Upper lobe of left lung (tissue), 6 donors: ENCODE data around the gene MMP28. TPM values are rescaled to one million over a fixed set of nuclear protein-coding genes. Genes with fewer than 3 reads are reported as not detected.
A peak's percentile ranks its signal among the peaks of the same experiment; 100 is the strongest.

Experiments
- ATAC-seq, 2 donors: fragments of 200-7000 bp; cut with Tn5 transposase; one replicate each; pipeline ENCODE4 v1.9.1; 2022; ENCODE audit warnings: mild to moderate bottlenecking in 2 of 2, moderate library complexity in 2 of 2; ENCODE audit not compliant: low FRiP score in 2 of 2
- DNase-seq, 2 donors: peaks; one replicate each; pipeline ENCODE4 v3.0.0-alpha.2; 2019 to 2020
- H3K27ac ChIP-seq, 4 donors: fragments of 200-600 bp; sonication (generic); one replicate each; pipeline ENCODE4 v1.5.1; 2016 to 2019
- H3K27me3 ChIP-seq, 4 donors: fragments of 200-600 bp; sonication (generic); one replicate each; pipeline ENCODE4 v1.5.1; 2017 to 2019
- H3K36me3 ChIP-seq, 4 donors: fragments of 200-600 bp; sonication (generic); one replicate each; pipeline ENCODE4 v1.5.1; 2016 to 2019
- H3K4me1 ChIP-seq, 4 donors: fragments of 200-600 bp; sonication (generic); one replicate each; pipeline ENCODE4 v1.5.1; 2018 to 2019
- H3K4me3 ChIP-seq, 4 donors: fragments of 200-600 bp; sonication (generic); one replicate each; pipeline ENCODE4 v1.5.1; 2017 to 2019; ENCODE audit warnings: mild to moderate bottlenecking in 2 of 4, moderate library complexity in 1 of 4
- H3K9me3 ChIP-seq, 4 donors: fragments of 200-600 bp; sonication (generic); one replicate each; pipeline ENCODE4 v1.5.1; 2018 to 2019
- CTCF ChIP-seq, 6 experiments: fragments of 450-650 bp in 4 of 6; fragments of 200-600 bp in 2 of 6; sonication (generic) in 2 of 6; IDR thresholded peaks; one replicate each; pipeline ENCODE4 v1.5.1; 2016 to 2019; ENCODE audit warnings: antibody characterized with exemption in 6 of 6
- EP300 ChIP-seq, 4 donors: sonication (generic); formaldehyde crosslinking; IDR thresholded peaks; one replicate each; pipeline ENCODE4 v1.5.1; 2017; ENCODE audit warnings: antibody characterized with exemption in 4 of 4, control low read depth in 2 of 4
- POLR2A ChIP-seq, 4 donors: fragments of 450-650 bp; IDR thresholded peaks; one replicate each; pipeline ENCODE4 v1.5.1; 2016 to 2017; ENCODE audit warnings: antibody characterized with exemption in 4 of 4, mild to moderate bottlenecking in 2 of 4
- POLR2AphosphoS5 ChIP-seq, 2 donors: sonication (generic); formaldehyde crosslinking; IDR thresholded peaks; one replicate each; pipeline ENCODE4 v1.5.1; 2017; ENCODE audit warnings: antibody characterized with exemption in 2 of 2
- WGBS, 2 donors: methylation state at CpG; one replicate each; pipeline ENCODE4 v1.1.5; 2017 to 2018; 5-methylcytosine and 5-hydroxymethylcytosine counted together
- total RNA-seq, 6 donors: library from RNA; depleted of rRNA in 4 of 6; stranded (reverse); fragments of >200 nt in 4 of 6; gene quantifications; one replicate each; pipeline versions ENCODE4 v1.1.0 to v1.2.1, GENCODE V29; 2016 to 2021
- donor health status: DM: no; HTN: no; CAD: no; lungs with moderate emphysema.
- donor health status: DM: no; HTN: yes; CAD: no; lungs with severe emphysema.

MMP28 gene
- total RNA-seq, 6 donors from 2014 or later, result 51.1 to 134 (median 98.5) TPM

GRCh38 chr17:35743626-35744328 lies 51.7 kb downstream of the MMP28 start:
- no peak for TF ChIP-seq POLR2A (IDR thresholded peaks at IDR 0.05)
- Histone ChIP-seq H3K9me3 (no peaks in the 10 kb centered on the region), H3K27me3 (peaks cover 0 to 10% (median 4%) of the 10 kb centered on the region in 4 donors), H3K4me3 (no peak overlapping the region), H3K27ac (no peak overlapping the region), H3K36me3 (no peaks in the 10 kb centered on the region), H3K4me1 (peaks cover 0 to 19% (median 11%) of the 10 kb centered on the region in 4 donors)
- no peak for ATAC-seq
- WGBS, 2 donors, result 46 to 68% methylated on average over 7 of the region's 7 CpGs
- no peak for DNase-seq

- 54 to 79% methylated on average over 6 to 7 of the region's 7 CpGs for WGBS, 2 donors
- ATAC-seq, result no peak
- no peak for TF ChIP-seq POLR2A (IDR thresholded peaks at IDR 0.05)
- no peak for TF ChIP-seq EP300 (IDR thresholded peaks at IDR 0.05)
- no peak for TF ChIP-seq POLR2AphosphoS5 (IDR thresholded peaks at IDR 0.05)
- no peak for TF ChIP-seq CTCF (IDR thresholded peaks at IDR 0.05)
- no peak overlapping the region for H3K27ac ChIP-seq
- no peaks in the 10 kb centered on the region for H3K9me3 ChIP-seq
- H3K27me3 ChIP-seq, result peaks cover 0 to 7% (median 3%) of the 10 kb centered on the region in 4 donors
- peaks cover 0 to 19% (median 11%) of the 10 kb centered on the region in 4 donors for H3K4me1 ChIP-seq
- no peak for DNase-seq
- no peak overlapping the region for H3K4me3 ChIP-seq
- no peaks in the 10 kb centered on the region for H3K36me3 ChIP-seq
Measured at GRCh38 chr17:35742896-35743477, 52.5 kb downstream of the MMP28 start.

- no peak overlapping the region for H3K27ac ChIP-seq
- WGBS, 2 donors, result 67 to 80% methylated on average over 7 of the region's 7 CpGs
- no peak for DNase-seq
- peaks cover 0 to 14% (median 10%) of the 10 kb centered on the region in 4 donors for H3K4me1 ChIP-seq
- ATAC-seq, result no peak
- H3K27me3 ChIP-seq, result peaks cover 0 to 7% (median 2%) of the 10 kb centered on the region in 4 donors
- no peak overlapping the region for H3K4me3 ChIP-seq
- H3K9me3 ChIP-seq, result no peaks in the 10 kb centered on the region
- TF ChIP-seq POLR2A (IDR thresholded peaks at IDR 0.05) (no peak), EP300 (IDR thresholded peaks at IDR 0.05) (no peak), CTCF (IDR thresholded peaks at IDR 0.05) (no peak), POLR2AphosphoS5 (IDR thresholded peaks at IDR 0.05) (no peak)
- no peaks in the 10 kb centered on the region for H3K36me3 ChIP-seq
Measured at GRCh38 chr17:35742496-35742895, 52.9 kb downstream of the MMP28 start.

- no peak for ATAC-seq
- DNase-seq, result peak in 1 of 2 donors; percentile 85
- peak overlapping the region in 2 of 4 donors; percentile 18 to 34 for H3K4me3 ChIP-seq
Measured at GRCh38 chr17:35740997-35741931, 54.2 kb downstream of the MMP28 start.

More at GRCh38 chr17:35740997-35741931, 54.2 kb downstream of the MMP28 start:
- H3K36me3 ChIP-seq, result no peaks in the 10 kb centered on the region
- H3K27me3 ChIP-seq, result peaks cover 0 to 7% (median 2%) of the 10 kb centered on the region in 4 donors
- H3K27ac ChIP-seq, result no peak overlapping the region
- 17 to 25% methylated on average over 19 to 58 of the region's 73 CpGs for WGBS, 2 donors
- H3K4me1 ChIP-seq, result peaks cover 0 to 10% (median 9%) of the 10 kb centered on the region in 4 donors
- no peak for TF ChIP-seq CTCF (IDR thresholded peaks at IDR 0.05)
- TF ChIP-seq POLR2A (IDR thresholded peaks at IDR 0.05), result no peak
- TF ChIP-seq EP300 (IDR thresholded peaks at IDR 0.05), result no peak
- TF ChIP-seq POLR2AphosphoS5 (IDR thresholded peaks at IDR 0.05), result no peak
- H3K9me3 ChIP-seq, result no peaks in the 10 kb centered on the region
